GM18867 (cell line): ENCODE measurements around the gene PER1.

ENCODE experiments used
- ATAC-seq: cut with Tn5 transposase; IDR thresholded peaks from one replicate; pipeline ENCODE4 v1.9.1; 2021; ENCODE audit warnings: mild to moderate bottlenecking, moderate library complexity; ENCODE audit not compliant: unreplicated experiment

Gene PER1

DNA sequence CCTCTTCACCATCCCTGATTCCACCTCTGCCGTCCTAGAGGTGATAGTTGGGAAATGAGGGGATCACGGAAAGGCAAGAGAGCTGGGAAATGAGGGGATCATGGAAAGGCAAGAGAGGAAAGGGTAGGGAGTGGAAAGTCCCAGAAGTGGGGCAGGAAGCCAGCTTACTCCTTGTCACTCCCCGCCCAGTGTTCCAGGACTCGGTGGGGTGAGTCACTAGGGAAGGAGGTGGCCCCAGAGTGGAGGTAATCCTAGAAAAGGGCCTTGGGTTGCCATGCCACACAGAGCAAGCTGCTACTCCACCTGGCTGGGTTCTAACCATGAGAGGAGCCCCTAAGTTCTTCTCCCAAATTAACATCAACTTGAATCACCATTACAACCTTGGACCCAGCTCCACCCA is 48.7 kb downstream of the PER1 start:
- ATAC-seq = no peak

DNA sequence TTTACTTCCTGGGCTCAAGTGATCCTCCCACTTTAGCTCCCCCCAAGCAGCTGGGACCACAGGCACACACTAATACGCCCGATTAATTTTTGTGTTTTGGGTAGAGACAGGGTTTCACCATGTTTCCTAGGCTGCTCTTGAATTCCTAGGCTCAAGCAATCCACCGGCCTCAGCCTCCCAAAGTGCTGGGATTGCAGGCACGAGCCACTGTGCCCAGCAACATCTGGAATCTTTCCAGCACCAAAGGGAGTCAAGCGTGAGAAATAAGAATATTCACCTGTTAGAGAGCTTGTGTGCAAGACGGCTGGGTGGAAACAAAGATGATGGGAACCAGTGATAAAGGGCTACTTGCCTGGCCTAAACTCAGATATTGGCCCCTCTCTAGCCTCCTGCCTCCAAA is 50.5 kb downstream of the PER1 start:
- ATAC-seq = no peak

GRCh38 chr17:8100763-8101162 is 51.4 kb downstream of the PER1 start:
- no peak for ATAC-seq

DNA sequence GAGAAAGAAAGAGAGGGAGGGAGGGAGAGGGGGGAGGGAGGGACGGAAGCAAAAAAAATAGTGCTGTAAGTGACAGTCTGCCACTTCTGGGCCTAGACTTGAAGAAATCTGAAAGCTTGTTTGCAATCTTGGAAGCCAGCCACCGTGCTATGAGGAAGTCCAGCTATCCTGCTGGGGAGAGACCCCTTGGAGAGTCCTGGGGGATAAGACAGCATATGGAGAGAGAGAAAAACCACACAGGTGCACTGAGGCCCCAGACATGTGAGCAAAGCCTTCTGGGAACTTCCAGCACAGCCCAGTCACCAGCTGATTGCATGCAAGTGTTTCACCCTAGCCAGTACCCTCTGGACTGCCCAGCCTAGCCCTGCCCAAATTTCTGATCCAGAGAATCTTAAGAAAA is 52.1 kb downstream of the PER1 start:
- no peak for ATAC-seq

- ATAC-seq = no peak
Observed at GRCh38 chr17:8096541-8096940, 55.7 kb downstream of the PER1 start.

DNA sequence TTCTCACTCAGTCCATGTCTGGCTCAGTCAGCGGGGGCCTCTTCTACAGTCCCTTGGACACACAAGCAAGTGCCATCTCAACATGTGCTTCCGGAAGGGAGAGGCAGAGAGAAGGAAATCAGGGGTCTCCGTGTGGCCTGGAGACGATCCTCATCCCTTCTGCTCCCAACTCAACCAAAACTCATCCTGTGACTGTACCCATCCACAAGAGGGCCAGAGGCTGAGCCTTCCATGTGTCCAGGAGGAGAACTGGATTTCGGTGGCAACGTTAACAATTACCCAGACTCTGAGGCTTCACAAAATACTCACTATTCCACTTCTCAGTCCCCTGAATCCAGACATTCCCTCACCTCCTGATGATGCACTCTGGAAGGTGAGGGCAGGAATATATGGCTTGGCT is 56.8 kb downstream of the PER1 start:
- no peak for ATAC-seq

- ATAC-seq = no peak
Observed at GRCh38 chr17:8091033-8091687, 61.0 kb downstream of the PER1 start.
